ENCODE data around the gene ARMH3.

The ARMH3 gene

GRCh38 chr10:101857802-101858476 lies 198.0 kb downstream of the ARMH3 start:
- no peak for DNase-seq (ENCODE audit: low read depth)

GRCh38 chr10:101856626-101857025 lies 199.3 kb downstream of the ARMH3 start:
- no peak for DNase-seq (ENCODE audit: low read depth)

- no peak for DNase-seq (ENCODE audit: low read depth)
Measured at GRCh38 chr10:101851411-101852116, 204.4 kb downstream of the ARMH3 start.

GRCh38 chr10:101850749-101851148 lies 205.2 kb downstream of the ARMH3 start:
- no peak for DNase-seq (ENCODE audit: low read depth)

- no peak for DNase-seq (ENCODE audit: low read depth)
Measured at GRCh38 chr10:101848894-101849351, 207.1 kb downstream of the ARMH3 start.

DNA sequence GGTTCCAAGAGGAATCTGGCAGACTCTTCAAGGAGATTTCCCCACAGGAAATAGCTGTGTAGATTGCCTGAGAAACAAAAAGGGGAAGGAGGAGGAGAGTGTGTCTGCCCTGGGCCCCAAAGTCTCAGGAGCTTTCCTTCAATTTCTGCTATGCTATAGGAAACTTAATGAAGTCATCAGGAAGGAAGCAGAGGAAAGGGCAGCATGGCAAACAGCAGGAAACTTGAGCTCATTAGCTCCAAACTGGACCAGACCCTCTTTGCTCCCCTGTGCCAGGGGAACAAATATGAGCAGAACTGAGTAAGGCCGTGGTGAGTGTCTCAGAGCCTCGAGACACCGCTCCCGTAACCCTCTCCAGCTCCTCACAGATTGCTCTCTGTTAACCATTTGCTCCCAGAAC lies 207.6 kb downstream of the ARMH3 start:
- no peak for DNase-seq (ENCODE audit: low read depth)

DNA sequence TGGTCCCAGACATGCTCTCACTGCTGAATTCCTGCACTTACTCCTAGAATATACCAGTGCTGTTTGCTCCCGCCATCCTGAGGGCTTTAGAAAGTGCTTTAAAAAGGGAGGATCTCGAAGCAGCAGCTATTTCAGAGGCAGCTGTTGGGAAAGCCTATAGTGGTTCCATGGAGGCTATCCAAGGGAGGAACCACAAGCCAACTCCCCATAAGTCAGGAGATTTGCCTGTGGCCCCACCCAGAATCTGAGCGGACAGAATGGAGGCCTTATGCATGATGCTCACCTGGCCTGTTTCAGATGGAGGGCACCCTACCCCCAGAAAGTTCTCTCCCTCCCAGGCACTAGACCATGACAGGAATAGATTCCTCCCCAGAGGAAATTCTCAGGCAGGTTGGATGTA lies 210.1 kb downstream of the ARMH3 start:
- DNase-seq (ENCODE audit: low read depth): no peak

- DNase-seq (ENCODE audit: low read depth): peak; percentile 70
Measured at GRCh38 chr10:101843032-101844021, 212.6 kb downstream of the ARMH3 start, which contains the start of gene KCNIP2. KCNIP2 (minus strand) TSS chr10:101843800; CDS start chr10:101843568, 232 bp downstream.

- DNase-seq (ENCODE audit: low read depth): no peak
Measured at GRCh38 chr10:101841826-101842225, 214.1 kb downstream of the ARMH3 start.

DNA sequence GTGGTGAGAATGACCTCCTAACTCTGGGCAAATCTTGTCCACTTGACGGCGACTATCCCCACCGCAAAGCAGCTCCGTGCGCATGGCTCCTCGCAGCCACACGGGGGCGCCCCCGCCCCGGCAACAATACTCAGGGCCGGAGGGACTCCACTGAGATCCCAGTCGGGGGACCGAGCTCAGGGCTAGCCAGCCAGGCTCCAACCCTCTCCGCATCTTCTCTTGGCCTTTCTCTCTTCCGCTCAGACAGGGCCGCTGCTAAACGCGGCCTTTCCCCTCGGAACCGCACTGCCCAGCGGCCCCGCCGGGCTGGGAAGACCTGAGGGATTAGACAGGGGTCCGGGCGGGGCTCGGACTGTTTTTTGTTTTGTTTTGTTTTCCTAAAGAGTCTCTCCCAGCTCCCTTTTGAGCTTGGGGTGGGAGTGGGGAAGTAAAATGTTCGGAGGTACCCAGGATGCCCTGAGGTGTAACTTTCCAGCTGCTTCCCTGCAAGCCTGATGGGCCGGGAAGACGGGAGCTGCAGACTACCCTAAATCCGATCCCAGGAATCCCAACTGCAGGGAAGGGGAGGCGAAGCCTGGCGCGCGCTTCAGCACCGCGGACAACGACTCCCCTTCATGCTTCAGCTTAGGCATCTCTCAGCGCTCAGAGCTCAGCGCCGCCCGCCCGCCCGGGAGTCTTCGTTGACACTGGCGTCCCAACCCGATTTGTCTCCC lies 215.1 kb downstream of the ARMH3 start:
- DNase-seq (ENCODE audit: low read depth): peak; percentile 47

GRCh38 chr10:101840102-101840684 lies 215.8 kb downstream of the ARMH3 start:
- no peak for DNase-seq (ENCODE audit: low read depth)

GRCh38 chr10:101839416-101840063 lies 216.4 kb downstream of the ARMH3 start:
- peak; percentile 57 for DNase-seq (ENCODE audit: low read depth)

- DNase-seq (ENCODE audit: low read depth): no peak
Measured at GRCh38 chr10:101839002-101839401, 217.0 kb downstream of the ARMH3 start.

DNA sequence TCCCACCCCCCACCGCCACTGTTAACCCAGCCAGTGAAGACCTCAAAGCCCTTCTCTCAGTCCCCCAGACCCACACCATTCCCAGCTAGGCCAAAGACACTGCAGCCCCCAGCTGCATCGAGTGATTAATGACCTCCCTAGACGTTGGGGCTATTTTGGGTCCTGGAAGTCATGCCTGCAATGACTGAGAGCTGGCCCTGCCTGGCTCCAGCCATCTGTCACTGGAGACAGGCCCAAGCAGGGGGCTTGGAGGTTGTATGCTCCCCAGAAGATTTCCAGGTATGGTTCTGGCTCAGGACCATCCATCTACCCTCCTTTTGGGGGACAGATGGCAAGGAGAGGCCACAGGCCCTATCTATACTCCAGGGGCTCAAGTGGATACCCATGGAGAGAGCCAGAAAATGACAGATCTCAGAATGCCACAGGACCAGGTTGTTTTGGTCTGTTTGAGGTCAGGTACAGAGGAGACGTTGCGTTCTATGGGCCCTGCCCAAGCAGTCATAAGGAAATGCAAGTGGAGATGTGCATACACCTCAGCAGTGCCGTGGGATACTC lies 217.5 kb downstream of the ARMH3 start:
- DNase-seq (ENCODE audit: low read depth): no peak

- DNase-seq (ENCODE audit: low read depth): no peak
Measured at GRCh38 chr10:101837748-101838147, 218.2 kb downstream of the ARMH3 start.

DNA sequence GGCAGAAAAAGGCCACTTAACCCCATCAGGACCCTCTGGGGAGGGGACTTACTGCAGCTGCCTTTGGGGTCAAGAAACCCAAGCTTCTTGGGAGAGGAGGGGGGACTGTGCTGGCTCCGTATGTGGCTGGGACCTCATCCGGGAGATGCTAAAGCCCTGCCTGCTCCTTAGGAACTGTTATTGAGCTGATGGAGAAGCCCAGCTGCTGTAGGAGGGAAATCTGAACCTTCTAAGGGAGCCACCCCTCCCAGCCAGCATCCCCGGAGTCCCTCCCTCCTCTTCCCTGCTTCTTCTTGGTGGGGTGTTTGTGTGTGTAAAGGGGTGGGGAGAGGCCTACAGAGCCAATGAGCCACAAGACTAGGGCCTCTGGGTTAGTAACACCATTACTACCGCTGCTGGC lies 220.6 kb downstream of the ARMH3 start:
- no peak for DNase-seq (ENCODE audit: low read depth)

DNA sequence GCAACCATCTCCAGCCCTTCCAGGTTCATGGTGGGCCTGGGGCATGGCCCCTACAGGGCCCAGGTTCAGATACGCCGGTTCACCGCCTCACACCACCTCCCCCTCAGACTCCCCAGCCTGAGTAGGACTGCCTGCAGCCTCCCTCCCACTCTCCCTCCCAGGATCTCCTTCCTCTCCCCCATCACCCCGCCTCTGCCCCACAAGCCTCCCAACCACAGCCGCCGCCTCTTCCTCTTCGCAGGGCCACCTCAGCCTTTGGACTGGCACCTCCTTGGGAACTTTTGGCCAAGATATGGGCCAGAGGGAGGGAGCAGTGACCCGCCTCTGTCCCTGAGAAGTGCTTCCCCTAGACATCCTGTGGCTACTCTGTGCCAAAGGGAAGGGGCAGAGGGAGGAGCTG lies 221.6 kb downstream of the ARMH3 start:
- no peak for DNase-seq (ENCODE audit: low read depth)

- no peak for DNase-seq (ENCODE audit: low read depth)
Measured at GRCh38 chr10:101833466-101833865, 222.5 kb downstream of the ARMH3 start.

- no peak for DNase-seq (ENCODE audit: low read depth)
Measured at GRCh38 chr10:101832325-101832771, 223.6 kb downstream of the ARMH3 start.

DNA sequence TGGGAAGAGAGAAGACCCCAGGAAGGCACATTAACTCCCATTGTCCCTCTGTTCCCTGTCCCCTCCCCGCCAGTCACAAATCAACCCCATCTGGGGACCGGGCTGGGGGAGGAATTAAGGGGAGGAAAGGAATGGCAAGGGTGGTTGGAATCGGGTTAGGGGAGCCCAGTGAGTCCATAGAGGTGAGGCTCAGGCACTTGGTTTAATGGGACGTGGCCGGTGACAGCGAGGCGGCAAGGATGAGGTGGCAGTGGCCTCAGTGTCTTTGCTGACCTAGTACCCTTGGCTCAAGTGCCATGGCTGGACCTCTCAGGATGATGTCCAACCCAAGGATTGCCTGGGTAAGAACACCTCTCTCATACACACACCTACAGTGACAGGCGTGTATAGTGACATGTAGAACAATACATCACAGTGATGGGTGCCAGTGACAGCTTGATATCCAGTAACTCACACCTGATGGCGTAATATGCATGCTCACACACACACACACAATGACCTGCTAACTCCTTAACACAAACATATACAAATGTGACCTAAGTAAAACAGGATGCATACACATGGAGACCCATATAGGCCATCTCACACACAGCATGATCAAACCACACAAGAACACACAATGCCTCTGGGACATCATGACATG lies 224.7 kb downstream of the ARMH3 start:
- no peak for DNase-seq (ENCODE audit: low read depth)
